ENCODE data around the gene TPD52L2. TPM values are rescaled to one million over a fixed set of nuclear protein-coding genes. Genes with fewer than 3 reads are reported as not detected.

Gene TPD52L2
- total RNA-seq (2022) (192 and 197 TPM in 2 replicates), Bru-seq, nascent RNA (percentile 90 among the genes with signal in this experiment), BruChase-seq, experiment 1, labeled RNA remaining after a 6-hour chase (percentile 96 among the genes with signal in this experiment), BruChase-seq, experiment 2, labeled RNA remaining after a 2-hour chase (percentile 97 among the genes with signal in this experiment)
- long read RNA-seq, transcript TPD52L2-203 (6 exons, 2,237 nt) = minor isoform, 47 of 266 reads
- long read RNA-seq, transcript TPD52L2-202 (7 exons, 2,297 nt) = major isoform, 179 of 266 reads
- long read RNA-seq, partial matches to known transcripts = 29 of 266 reads
- long read RNA-seq, other reads (novel, unspliced or antisense) = 10 of 266 reads

DNA sequence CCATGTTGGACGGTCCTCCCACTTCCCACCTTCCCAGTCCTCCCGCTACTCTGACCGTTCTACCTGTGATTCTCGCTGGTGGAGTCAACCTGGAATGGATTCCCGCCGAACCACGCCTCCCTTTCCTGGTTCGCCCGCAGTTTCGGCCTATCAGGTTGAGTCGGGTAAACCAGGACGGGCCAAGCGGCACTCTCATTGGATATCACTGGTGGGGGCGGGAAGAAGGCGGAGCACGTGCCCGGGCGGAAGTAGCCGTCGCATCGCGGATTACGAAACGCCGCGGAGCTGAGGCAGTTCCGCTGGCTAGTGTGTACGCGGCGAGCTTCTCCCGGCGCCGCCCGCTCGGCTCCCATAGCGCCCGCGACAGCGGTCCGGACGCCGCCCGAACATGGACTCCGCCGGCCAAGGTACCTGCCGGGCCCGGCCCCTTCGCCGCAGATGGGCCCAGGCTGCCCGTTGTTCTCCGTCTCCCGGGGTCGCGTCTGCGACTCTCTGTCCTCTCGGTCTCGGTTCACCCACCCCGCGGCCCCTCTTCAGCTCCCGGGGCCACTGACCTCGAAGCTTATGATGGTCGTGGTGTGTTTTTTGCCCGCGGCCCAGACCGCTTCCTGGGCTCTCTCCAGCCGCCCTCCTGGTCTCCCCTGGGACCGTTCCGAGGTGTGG, at the start of gene TPD52L2:
TPD52L2 (plus strand) TSS at position 293 of the 663 bp plus-strand sequence; CDS start at position 389, 96 bp downstream.
- intact Hi-C loops (cut with micrococcal nuclease; ENCODE audit: unreplicated experiment) = loop anchor here (2.0 to 10.0 kb wide), 3 partner anchors 78 to 326 kb away; no protein-coding TSS in a partner anchor
- Mint-ChIP-seq H3K9me3 (ENCODE audit: low read depth, unreplicated experiment) (no peaks in the 10 kb centered on the region), H3K36me3 (ENCODE audit: insufficient read depth, unreplicated experiment) (peaks cover 96% of the 10 kb centered on the region), H3K4me1 (ENCODE audit: low read depth, unreplicated experiment) (peaks cover 19% of the 10 kb centered on the region), H3K27ac (ENCODE audit: unreplicated experiment) (peak within 1 kb of the TSS; percentile 92), H3K4me3 (ENCODE audit: low read depth, unreplicated experiment) (peak within 1 kb of the TSS; percentile 100), H3K27me3 (ENCODE audit: unreplicated experiment) (no peaks in the 10 kb centered on the region)
- BruUV-seq (replicated peaks) = no TSS peak
- DNase-seq = peak; percentile 100
- CTCF ChIA-PET = interaction anchor here (0.6 to 2.7 kb wide), 16 partner anchors 9 to 328 kb away, joined by 3 to 10 read pairs (median 4); partner anchors contain the start of genes PRPF6, PTK6 and UCKL1
- TF ChIP-seq, protein P1, sequence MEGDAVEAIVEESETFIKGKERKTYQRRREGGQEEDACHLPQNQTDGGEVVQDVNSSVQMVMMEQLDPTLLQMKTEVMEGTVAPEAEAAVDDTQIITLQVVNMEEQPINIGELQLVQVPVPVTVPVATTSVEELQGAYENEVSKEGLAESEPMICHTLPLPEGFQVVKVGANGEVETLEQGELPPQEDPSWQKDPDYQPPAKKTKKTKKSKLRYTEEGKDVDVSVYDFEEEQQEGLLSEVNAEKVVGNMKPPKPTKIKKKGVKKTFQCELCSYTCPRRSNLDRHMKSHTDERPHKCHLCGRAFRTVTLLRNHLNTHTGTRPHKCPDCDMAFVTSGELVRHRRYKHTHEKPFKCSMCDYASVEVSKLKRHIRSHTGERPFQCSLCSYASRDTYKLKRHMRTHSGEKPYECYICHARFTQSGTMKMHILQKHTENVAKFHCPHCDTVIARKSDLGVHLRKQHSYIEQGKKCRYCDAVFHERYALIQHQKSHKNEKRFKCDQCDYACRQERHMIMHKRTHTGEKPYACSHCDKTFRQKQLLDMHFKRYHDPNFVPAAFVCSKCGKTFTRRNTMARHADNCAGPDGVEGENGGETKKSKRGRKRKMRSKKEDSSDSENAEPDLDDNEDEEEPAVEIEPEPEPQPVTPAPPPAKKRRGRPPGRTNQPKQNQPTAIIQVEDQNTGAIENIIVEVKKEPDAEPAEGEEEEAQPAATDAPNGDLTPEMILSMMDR (IDR thresholded peaks at IDR 0.05; ENCODE audit: unreplicated experiment) = no peak

DNA sequence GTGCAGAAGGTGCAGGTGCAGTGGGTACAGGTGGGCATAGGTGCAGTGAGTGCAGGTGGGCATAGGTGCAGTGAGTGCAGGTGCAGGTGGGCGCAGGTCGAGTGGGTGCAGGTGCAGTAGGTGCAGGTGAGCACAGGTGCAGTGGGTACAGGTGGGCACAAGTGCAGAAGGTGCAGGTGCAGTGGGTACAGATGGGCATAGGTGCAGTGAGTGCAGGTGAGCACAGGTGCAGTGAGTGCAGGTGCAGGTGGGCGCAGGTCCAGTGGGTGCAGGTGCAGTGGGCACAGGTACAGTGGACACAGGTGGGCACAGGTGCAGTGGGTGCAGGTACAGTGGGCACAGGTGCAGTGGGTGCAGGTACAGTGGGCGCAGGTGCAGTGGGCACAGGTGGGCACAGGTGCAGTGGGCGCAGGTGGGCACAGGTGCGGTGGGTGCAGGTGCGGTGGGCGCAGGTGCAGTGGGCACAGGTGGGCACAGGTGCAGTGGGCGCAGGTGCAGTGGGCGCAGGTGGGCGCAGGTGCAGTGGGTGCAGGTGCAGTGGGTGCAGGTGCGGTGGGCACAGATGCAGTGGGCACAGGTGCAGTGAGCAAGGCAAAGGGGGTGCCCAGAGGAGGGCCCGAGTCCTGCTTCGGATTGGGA, 49.3 kb upstream of the TPD52L2 start:
- H3K36me3 Mint-ChIP-seq (ENCODE audit: insufficient read depth, unreplicated experiment) = no peaks in the 10 kb centered on the region
- no peak overlapping the region for H3K4me3 Mint-ChIP-seq (ENCODE audit: low read depth, unreplicated experiment)
- CTCF ChIA-PET = no interaction called here
- H3K9me3 Mint-ChIP-seq (ENCODE audit: low read depth, unreplicated experiment) = no peaks in the 10 kb centered on the region
- H3K27ac Mint-ChIP-seq (ENCODE audit: unreplicated experiment) = no peak overlapping the region
- peaks cover 19% of the 10 kb centered on the region for H3K27me3 Mint-ChIP-seq (ENCODE audit: unreplicated experiment)
- intact Hi-C loops (cut with micrococcal nuclease; ENCODE audit: unreplicated experiment) = no loop called here
- BruUV-seq (replicated peaks) = no TSS peak
- no peak for DNase-seq
- TF ChIP-seq, protein P1 (IDR thresholded peaks at IDR 0.05; ENCODE audit: unreplicated experiment) = no peak
- no peaks in the 10 kb centered on the region for H3K4me1 Mint-ChIP-seq (ENCODE audit: low read depth, unreplicated experiment)

DNA sequence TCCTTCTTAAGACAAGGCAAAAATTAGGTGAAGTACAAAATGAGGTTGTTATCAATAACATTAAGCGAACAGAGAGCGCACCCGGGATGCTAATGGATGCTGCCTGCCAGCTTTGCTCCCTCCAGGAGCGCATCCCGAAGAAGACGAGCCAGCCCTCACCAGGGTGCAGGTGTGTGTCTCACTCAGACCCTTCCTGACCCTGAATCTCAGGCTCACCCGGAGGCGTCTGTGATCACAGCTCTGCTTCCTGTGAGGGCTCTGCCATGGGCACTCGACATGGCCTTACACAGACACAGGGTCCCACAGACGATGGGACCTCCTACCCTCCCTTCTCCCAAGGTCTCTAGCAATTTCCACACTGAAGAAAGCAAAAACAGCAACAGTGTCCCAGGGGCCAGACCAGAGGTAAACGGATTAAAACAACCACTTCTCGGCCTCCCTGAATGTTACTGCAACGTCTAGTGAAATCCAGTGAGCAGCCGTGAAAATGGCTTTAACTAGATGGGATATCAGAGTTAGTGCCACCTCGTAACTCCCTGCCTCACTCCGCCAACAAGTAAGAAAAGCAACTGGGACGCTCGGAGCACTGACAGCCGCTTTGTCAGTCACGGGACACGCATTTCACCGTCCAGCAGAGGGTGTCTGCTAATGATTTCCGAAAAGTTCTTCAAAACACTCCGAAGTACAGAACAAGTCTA, 45.7 kb upstream of the TPD52L2 start:
- DNase-seq = no peak
- intact Hi-C loops (cut with micrococcal nuclease; ENCODE audit: unreplicated experiment) = no loop called here
- Mint-ChIP-seq H3K27me3 (ENCODE audit: unreplicated experiment) (peaks cover 48% of the 10 kb centered on the region), H3K9me3 (ENCODE audit: low read depth, unreplicated experiment) (no peaks in the 10 kb centered on the region), H3K27ac (ENCODE audit: unreplicated experiment) (no peak overlapping the region), H3K4me3 (ENCODE audit: low read depth, unreplicated experiment) (no peak overlapping the region), H3K4me1 (ENCODE audit: low read depth, unreplicated experiment) (no peaks in the 10 kb centered on the region), H3K36me3 (ENCODE audit: insufficient read depth, unreplicated experiment) (no peaks in the 10 kb centered on the region)
- TF ChIP-seq, protein P1 (IDR thresholded peaks at IDR 0.05; ENCODE audit: unreplicated experiment) = no peak
- CTCF ChIA-PET = no interaction called here
- no TSS peak for BruUV-seq (replicated peaks)

DNA sequence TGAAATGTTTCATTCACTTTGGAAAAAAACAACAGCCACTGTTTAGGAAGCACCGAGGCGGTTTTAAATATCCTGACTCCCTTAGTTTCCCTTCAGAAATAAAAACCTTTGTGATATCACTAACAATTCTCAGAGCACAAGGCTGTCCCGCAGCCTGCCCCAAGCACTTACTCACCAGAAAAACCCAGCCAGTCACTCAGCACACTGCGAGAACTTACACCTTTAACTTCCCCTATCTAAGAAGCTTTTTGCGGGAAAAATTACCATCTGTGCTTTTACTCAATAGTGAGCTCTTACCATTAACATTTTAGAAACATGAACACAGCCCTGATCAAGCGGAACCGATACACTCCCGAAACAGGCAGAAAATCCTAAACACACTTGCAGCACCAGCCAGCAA, 43.3 kb upstream of the TPD52L2 start:
- TF ChIP-seq, protein P1 (IDR thresholded peaks at IDR 0.05; ENCODE audit: unreplicated experiment) = no peak
- H3K9me3 Mint-ChIP-seq (ENCODE audit: low read depth, unreplicated experiment) = no peaks in the 10 kb centered on the region
- H3K27ac Mint-ChIP-seq (ENCODE audit: unreplicated experiment) = no peak overlapping the region
- BruUV-seq (replicated peaks) = no TSS peak
- intact Hi-C loops (cut with micrococcal nuclease; ENCODE audit: unreplicated experiment) = no loop called here
- no peak for DNase-seq
- H3K4me3 Mint-ChIP-seq (ENCODE audit: low read depth, unreplicated experiment) = no peak overlapping the region
- no peaks in the 10 kb centered on the region for H3K36me3 Mint-ChIP-seq (ENCODE audit: insufficient read depth, unreplicated experiment)
- H3K4me1 Mint-ChIP-seq (ENCODE audit: low read depth, unreplicated experiment) = no peaks in the 10 kb centered on the region
- H3K27me3 Mint-ChIP-seq (ENCODE audit: unreplicated experiment) = peaks cover 71% of the 10 kb centered on the region
- CTCF ChIA-PET = no interaction called here

Measured in Calu3 (cell line).